Activated CD8-positive, alpha-beta T cell treated with anti-CD3 and anti-CD28 coated beads for 36 hours (primary cell): ENCODE results near the gene PPOX. TPM values are rescaled to one million over a fixed set of nuclear protein-coding genes. Genes with fewer than 3 reads are reported as not detected.

Source experiments
- ATAC-seq: fragments of 200-7000 bp; cut with Tn5 transposase; one replicate; pipeline ENCODE4 v1.10.0; 2021; ENCODE audit warnings: mild to moderate bottlenecking, moderate library complexity
- CTCF ChIA-PET: fragments of 350-600 bp; sonication (Branson Sonifier 250); formaldehyde crosslinking; loops from one replicate; lab custom pipeline; 2021; ENCODE audit warnings: antibody characterized with exemption; lab: Charles Lee
- POLR2A ChIA-PET: fragments of 350-600 bp; sonication (Branson Sonifier 250); formaldehyde crosslinking; loops from one replicate; lab custom pipeline; 2021; ENCODE audit warnings: antibody characterized with exemption; lab: Charles Lee
- DNase-seq: peaks from one replicate; pipeline ENCODE4 v3.0.0-alpha.2; 2020
- H3K27ac Mint-ChIP-seq: one replicate; pipeline ENCODE4 v1.8.0; 2021; ENCODE audit warnings: mild to moderate bottlenecking, mixed read lengths
- H3K27me3 Mint-ChIP-seq: one replicate; pipeline ENCODE4 v1.8.0; 2021; ENCODE audit warnings: mixed read lengths
- H3K36me3 Mint-ChIP-seq: one replicate; pipeline ENCODE4 v1.8.0; 2021; ENCODE audit warnings: low read depth, mixed read lengths
- H3K4me1 Mint-ChIP-seq: one replicate; pipeline ENCODE4 v1.8.0; 2021; ENCODE audit warnings: low read depth, mixed read lengths
- H3K4me3 Mint-ChIP-seq: one replicate; pipeline ENCODE4 v1.8.0; 2021; ENCODE audit warnings: mild to moderate bottlenecking, moderate library complexity, mixed read lengths
- H3K9me3 Mint-ChIP-seq: one replicate; pipeline ENCODE4 v1.8.0; 2021; ENCODE audit warnings: mixed read lengths
- CTCF ChIP-seq: fragments of 200-600 bp; IDR thresholded peaks from one replicate; pipeline ENCODE4 v1.8.0; 2022; ENCODE audit warnings: antibody characterized with exemption, mild to moderate bottlenecking
- intact Hi-C: fragments of 100-400 bp; cut with micrococcal nuclease; formaldehyde crosslinking; loops from one replicate; pipeline ENCODE4 v1.10.0; 2022
- total RNA-seq, 2 experiments: library from RNA; stranded (reverse); gene quantifications; one replicate each; pipeline ENCODE4 v1.2.3, GENCODE V29; 2021

The PPOX gene
- total RNA-seq, 2 experiments from 2014 or later = 24.4 to 24.9 TPM

GRCh38 chr1:161219078-161219892 lies 53.1 kb downstream of the PPOX start:
- Mint-ChIP-seq H3K36me3 (peaks cover 8% of the 10 kb centered on the region), H3K27ac (peak overlapping the region; percentile 76), H3K4me3 (no peak overlapping the region), H3K4me1 (peaks cover 54% of the 10 kb centered on the region), H3K9me3 (no peaks in the 10 kb centered on the region), H3K27me3 (no peaks in the 10 kb centered on the region)
- intact Hi-C loops = no loop called here
- no peak for ATAC-seq
- ChIA-PET CTCF (interaction anchor here (0.9 to 15.8 kb wide), 7 partner anchors 8 to 163 kb away, joined by 3 to 306 read pairs (median 6); partner anchors contain the start of genes ADAMTS4 and NDUFS2), POLR2A (interaction anchor here (0.6 to 9.4 kb wide), 5 partner anchors 8 to 33 kb away, joined by 3 to 82 read pairs (median 4); partner anchors contain the start of genes ADAMTS4 and NDUFS2)
- no peak for TF ChIP-seq CTCF
- DNase-seq = no peak

GRCh38 chr1:161220002-161220401 lies 53.8 kb downstream of the PPOX start:
- peaks cover 51% of the 10 kb centered on the region for H3K4me1 Mint-ChIP-seq
- intact Hi-C loops = no loop called here
- no peak overlapping the region for H3K4me3 Mint-ChIP-seq
- H3K36me3 Mint-ChIP-seq = peaks cover 3% of the 10 kb centered on the region
- no peaks in the 10 kb centered on the region for H3K27me3 Mint-ChIP-seq
- DNase-seq = no peak
- ChIA-PET CTCF (interaction anchor here (1.0 to 15.8 kb wide), 6 partner anchors 14 to 162 kb away, joined by 3 to 306 read pairs (median 16); partner anchors contain the start of genes ADAMTS4 and NDUFS2), POLR2A (interaction anchor here (1.0 to 9.4 kb wide), 3 partner anchors 9 to 34 kb away, joined by 3 to 82 read pairs (median 4); partner anchors contain the start of genes ADAMTS4 and NDUFS2)
- no peaks in the 10 kb centered on the region for H3K9me3 Mint-ChIP-seq
- TF ChIP-seq CTCF = no peak
- no peak for ATAC-seq
- no peak overlapping the region for H3K27ac Mint-ChIP-seq

Other genes starting within 250 kb of the PPOX start
- gene ITLN2, start 211.6 kb upstream of the PPOX start, total RNA-seq = not detected
- 10 to 100 TPM; 19.0 to 20.9 TPM for gene F11R, start 145.3 kb upstream of the PPOX start, total RNA-seq
- gene TSTD1, start 127.5 kb upstream of the PPOX start, total RNA-seq = 10 to 100 TPM; 70.8 to 78.7 TPM
- gene USF1, start 120.4 kb upstream of the PPOX start, total RNA-seq = 10 to 100 TPM; 50.0 to 52.1 TPM
- 100 to 1,000 TPM; 174 to 175 TPM for gene ARHGAP30, start 96.5 kb upstream of the PPOX start, total RNA-seq
- not detected for gene NECTIN4, start 76.9 kb upstream of the PPOX start, total RNA-seq
- gene KLHDC9, start 68.1 kb upstream of the PPOX start, total RNA-seq = under 1 TPM in 1 of 2 experiments, not detected in 1; 0.43 TPM
- 100 to 1,000 TPM; 137 to 144 TPM for gene PFDN2, start 48.4 kb upstream of the PPOX start, total RNA-seq
- gene NIT1, start 48.3 kb upstream of the PPOX start, total RNA-seq = 10 to 100 TPM; 38.5 to 40.0 TPM
- 10 to 100 TPM; 30.4 to 37.0 TPM for gene DEDD, start 33.8 kb upstream of the PPOX start, total RNA-seq
- 10 to 100 TPM; 81.2 to 84.1 TPM for gene UFC1, start 12.4 kb upstream of the PPOX start, total RNA-seq
- 10 to 100 TPM; 24.4 to 26.7 TPM for gene USP21, start 6.9 kb upstream of the PPOX start, total RNA-seq
- 10 to 100 TPM; 39.9 to 40.8 TPM for gene B4GALT3, start 11.1 kb downstream of the PPOX start, total RNA-seq
- 1 to 10 TPM; 1.1 to 1.8 TPM for gene ADAMTS4, start 32.6 kb downstream of the PPOX start, total RNA-seq
- 10 to 100 TPM; 85.9 to 97.1 TPM for gene NDUFS2, start 35.9 kb downstream of the PPOX start, total RNA-seq
- under 1 TPM; 0.60 to 0.81 TPM for gene FCER1G, start 48.9 kb downstream of the PPOX start, total RNA-seq
- not detected for gene APOA2, start 57.2 kb downstream of the PPOX start, total RNA-seq
- 10 to 100 TPM; 11.6 to 12.1 TPM for gene TOMM40L, start 59.6 kb downstream of the PPOX start, total RNA-seq
- not detected for gene NR1I3, start 71.8 kb downstream of the PPOX start, total RNA-seq
- gene PCP4L1, start 92.3 kb downstream of the PPOX start, total RNA-seq = under 1 TPM in 1 of 2 experiments, not detected in 1; 0.18 TPM
- 1 to 10 TPM; 2.8 to 3.3 TPM for gene MPZ, start 143.5 kb downstream of the PPOX start, total RNA-seq
- 100 to 1,000 TPM; 160 to 175 TPM for gene SDHC, start 148.0 kb downstream of the PPOX start, total RNA-seq
- not detected for gene CFAP126, start 201.4 kb downstream of the PPOX start, total RNA-seq